K562 (cell line): ENCODE measurements around the gene CRACR2B. TPM values are rescaled to one million over a fixed set of nuclear protein-coding genes. Genes with fewer than 3 reads are reported as not detected.

Source experiments
- ATAC-seq: fragments of 200-7000 bp; cut with Tn5 transposase; 3 replicates; pipeline ENCODE4 v1.9.1; 2020; ENCODE audit warnings: moderate library complexity
- BruUV-seq: library from RNA; stranded (reverse); fragments of 400-500 nt; replicated peaks from 2 replicates; lab custom pipeline; 2021; lab: Mats Ljungman, UMichigan
- CTCF ChIA-PET: fragments of 300-600 bp; formaldehyde crosslinking; extraction: SDS; loops from one replicate; lab custom pipeline; 2021; ENCODE audit warnings: low intra/inter-chr PET ratio; lab: Yijun Ruan, JAX
- POLR2A ChIA-PET: fragments of 300-600, 350-650 bp; sonication (Branson Sonifier 250); formaldehyde crosslinking; extraction: SDS; loops from one replicate; lab custom pipeline; 2021; ENCODE audit warnings: antibody characterized with exemption, inconsistent platforms; lab: Yijun Ruan, JAX
- DNase-seq, 4 experiments: peaks; one replicate each; pipeline versions ENCODE4 v3.0.0 to v3.0.0-alpha.2; 2011 to 2018; ENCODE audit warnings: low spot score in 3 of 4, mixed read lengths in 3 of 4; ENCODE audit errors: extremely low read depth in 1 of 4
- FAIRE-seq: peaks from 2 replicates; lab custom pipeline; 2011; peaks lifted over from hg19 to GRCh38; lab: Jason Lieb, UNC
- H2AFZ ChIP-seq: 2 replicates; pipeline ENCODE4 v1.6.0; 2011; ENCODE audit warnings: low read depth, low read length, control low read depth, inconsistent platforms
- H3K27ac ChIP-seq: fragments of 200-600 bp; 3 replicates; pipeline ENCODE4 v1.8.0; 2011; ENCODE audit warnings: low read depth, mild to moderate bottlenecking, control low read depth, inconsistent platforms, low read length, moderate library complexity, mixed read lengths; ENCODE audit errors: extremely low read depth
- H3K27me3 ChIP-seq, 2 experiments: fragments of 300-600 bp in 1 of 2; 2 replicates in 1 of 2; 3 replicates in 1 of 2; pipeline versions ENCODE4 v1.6.0 to v1.8.0; 2011; ENCODE audit warnings: inconsistent platforms in 2 of 2, low read length in 2 of 2, mild to moderate bottlenecking in 1 of 2, mixed read lengths in 1 of 2, moderate library complexity in 1 of 2; ENCODE audit not compliant: control insufficient read depth in 2 of 2, insufficient read depth in 2 of 2
- H3K36me3 ChIP-seq: fragments of 300-600 bp; 3 replicates; pipeline ENCODE4 v1.8.0; 2011; ENCODE audit warnings: mild to moderate bottlenecking, low read length, inconsistent platforms; ENCODE audit not compliant: control insufficient read depth, insufficient read depth
- H3K4me1 ChIP-seq, 2 experiments: fragments of 200-600 bp in 1 of 2; replicated peaks in 1 of 2; 2 replicates in 1 of 2; 3 replicates in 1 of 2; pipeline versions ENCODE4 v1.5.1 to v1.8.0; 2011; ENCODE audit warnings: inconsistent platforms in 2 of 2, low read length in 2 of 2, mild to moderate bottlenecking in 1 of 2, mixed read lengths in 1 of 2, moderate library complexity in 1 of 2; ENCODE audit not compliant: control insufficient read depth in 2 of 2, insufficient read depth in 2 of 2
- H3K4me2 ChIP-seq: 2 replicates; pipeline ENCODE4 v1.6.1; 2011; ENCODE audit warnings: low read length, control low read depth, inconsistent platforms, mixed read lengths; ENCODE audit not compliant: insufficient read depth
- H3K4me3 ChIP-seq: fragments of 200-600 bp; sonication (generic), shearing (Covaris generic); 2 replicates; pipeline ENCODE4 v1.5.1; 2016; ENCODE audit warnings: control low read depth, inconsistent platforms
- H3K79me2 ChIP-seq: fragments of 200-600 bp; 3 replicates; pipeline ENCODE4 v1.8.0; 2011; ENCODE audit warnings: low read length, inconsistent platforms; ENCODE audit not compliant: control insufficient read depth, insufficient read depth
- H3K9ac ChIP-seq, 2 experiments: 2 replicates each; pipeline versions ENCODE4 v1.6.0 to v1.6.1; 2011; ENCODE audit warnings: low read depth in 2 of 2, low read length in 2 of 2, control low read depth in 1 of 2, inconsistent platforms in 1 of 2, mild to moderate bottlenecking in 1 of 2, mixed read lengths in 1 of 2; ENCODE audit not compliant: insufficient read depth in 1 of 2
- H3K9me1 ChIP-seq: one replicate; pipeline ENCODE4 v1.6.0; 2011; ENCODE audit warnings: inconsistent platforms, mild to moderate bottlenecking, low read length, moderate library complexity; ENCODE audit not compliant: control insufficient read depth, insufficient read depth
- H3K9me3 ChIP-seq: replicated peaks from 2 replicates; pipeline ENCODE4 v1.5.1; 2011; ENCODE audit warnings: low read depth, low read length, inconsistent platforms; ENCODE audit not compliant: control insufficient read depth, insufficient read depth
- H4K20me1 ChIP-seq: replicated peaks from 2 replicates; pipeline ENCODE4 v1.6.1; 2011; ENCODE audit warnings: low read length, inconsistent platforms, mixed read lengths; ENCODE audit not compliant: control insufficient read depth, insufficient read depth
- ARID1B ChIP-seq: fragments of 450-650 bp; IDR thresholded peaks from 2 replicates; pipeline ENCODE4 v1.6.1; 2016; ENCODE audit warnings: antibody characterized with exemption, mild to moderate bottlenecking, inconsistent platforms
- CBX1 ChIP-seq: sonication (generic); IDR thresholded peaks from 2 replicates; pipeline ENCODE4 v1.6.1; 2016; ENCODE audit warnings: antibody characterized with exemption, low read depth, mild to moderate bottlenecking
- CGGBP1 ChIP-seq: fragments of 250-450 bp; sonication (Bioruptor Pico); IDR thresholded peaks from 2 replicates; pipeline ENCODE4 v1.9.0; 2021; ENCODE audit warnings: mild to moderate bottlenecking
- COPS2 ChIP-seq: fragments of 450-650 bp; conservative IDR thresholded peaks from 2 replicates; pipeline ENCODE4 v1.6.1; 2016; ENCODE audit warnings: mild to moderate bottlenecking, moderate library complexity
- FOXA3 ChIP-seq, 2 experiments: fragments of 450-650 bp in 1 of 2; sonication (generic) in 1 of 2; formaldehyde crosslinking; IDR thresholded peaks in 1 of 2; conservative IDR thresholded peaks in 1 of 2; 2 replicates each; pipeline versions ENCODE4 v1.4.0 to v1.8.0; 2020 to 2022; ENCODE audit warnings: mild to moderate bottlenecking in 2 of 2, missing genetic modification reagents in 1 of 2
- HMG20B ChIP-seq: fragments of 250-450 bp; sonication (Bioruptor Pico); IDR thresholded peaks from 2 replicates; pipeline ENCODE4 v1.5.0; 2021; ENCODE audit warnings: mild to moderate bottlenecking
- IRF2 ChIP-seq: sonication (generic); formaldehyde crosslinking; IDR thresholded peaks from 2 replicates; pipeline ENCODE4 v1.8.1; 2022; ENCODE audit warnings: mild to moderate bottlenecking, missing genetic modification reagents
- KDM2B ChIP-seq: fragments of 250-450 bp; sonication (Bioruptor Pico); IDR thresholded peaks from 2 replicates; pipeline ENCODE4 v1.8.0; 2021; ENCODE audit warnings: mild to moderate bottlenecking, moderate library complexity
- NKRF ChIP-seq: fragments of 450-650 bp; IDR thresholded peaks from 2 replicates; pipeline ENCODE4 v1.6.1; 2016; ENCODE audit warnings: borderline replicate concordance
- POLR3G ChIP-seq: IDR thresholded peaks from 2 replicates; pipeline ENCODE4 v1.6.1; 2011; ENCODE audit not compliant: insufficient read length, insufficient replicate concordance; ENCODE audit errors: extremely low read depth
- TCF3 ChIP-seq: sonication (generic); formaldehyde crosslinking; IDR thresholded peaks from 2 replicates; pipeline ENCODE4 v1.4.0; 2020; ENCODE audit warnings: mild to moderate bottlenecking, missing genetic modification reagents
- TOE1 ChIP-seq, 2 experiments: fragments of 450-650 bp in 1 of 2; sonication (generic) in 1 of 2; formaldehyde crosslinking in 1 of 2; IDR thresholded peaks; 2 replicates each; pipeline versions ENCODE4 v1.7.1 to v1.8.0; 2016 to 2022; ENCODE audit warnings: borderline replicate concordance in 2 of 2, mild to moderate bottlenecking in 2 of 2, antibody characterized with exemption in 1 of 2, inconsistent platforms in 1 of 2, low read depth in 1 of 2, missing genetic modification reagents in 1 of 2, moderate library complexity in 1 of 2
- TRIM24 ChIP-seq, 2 experiments: fragments of 450-650 bp; IDR thresholded peaks; 2 replicates each; pipeline ENCODE4 v1.6.1; 2016
- ZFP36 ChIP-seq: fragments of 150-350 bp; IDR thresholded peaks from 2 replicates; pipeline ENCODE4 v1.6.1; 2018; ENCODE audit warnings: low read length, low read depth; ENCODE audit not compliant: partially characterized antibody
- ZFPM2 ChIP-seq: fragments of 250-450 bp; sonication (Bioruptor Pico); IDR thresholded peaks from 2 replicates; pipeline ENCODE4 v1.5.1; 2022; ENCODE audit warnings: mild to moderate bottlenecking
- WGBS: fragments of 100-300 bp; shearing (Covaris generic); methylation state at CpG from one replicate; pipeline ENCODE4 v1.1.6; 2016; ENCODE audit warnings: low coverage, mixed read lengths; ENCODE audit not compliant: insufficient coverage; ENCODE audit errors: missing lambda C conversion rate; 5-methylcytosine and 5-hydroxymethylcytosine counted together
- in situ Hi-C: fragments of 300-500 bp; cut with MboI; formaldehyde crosslinking; loops from 4 replicates; pipeline ENCODE4 v1.15.0; 2018; ENCODE audit warnings: inconsistent platforms, mixed read lengths
- intact Hi-C: fragments of 100-400 bp; cut with micrococcal nuclease; formaldehyde crosslinking; loops from 2 replicates; pipeline ENCODE4 v1.14.2; 2022
- polyA plus RNA-seq, 8 experiments: library from polyadenylated mRNA; depleted of rRNA in 4 of 8; stranded (reverse) in 5 of 8; unstranded in 3 of 8; fragments of >200 nt; fragmentation: Nextera tagmentation in 2 of 8; fragmentation: Illumina TruSeq in 1 of 8; extraction: Ambion mirVana in 2 of 8; extraction: Trizol in 1 of 8; gene quantifications; 2 replicates each; pipeline versions ENCODE4 v1.2.1 to v1.2.3, GENCODE V29; 2011 to 2014; ENCODE audit warnings: inconsistent platforms in 1 of 8, missing spikeins in 1 of 8
- total RNA-seq, 7 experiments: library from RNA; depleted of rRNA in 6 of 7; stranded (reverse); fragments of >200 nt in 6 of 7; fragmentation: Illumina TruSeq in 2 of 7; extraction: Trizol in 2 of 7; gene quantifications; 2 replicates each; pipeline versions ENCODE4 v1.2.1 to v1.2.3, GENCODE V29; 2011 to 2021; ENCODE audit warnings: low replicate concordance in 1 of 7

Gene CRACR2B
- total and polyA plus RNA-seq, 9 of the 15 experiments (the other 6 are each of a cell fraction or from before 2014, with no cell fraction given): 0.10 to 51.0 (median 6.0) TPM

GRCh38 chr11:808427-809286, 19.1 kb upstream of the CRACR2B start (continued):
- TF ChIP-seq FOXA3 (CRISPR knock-in tag; conservative IDR thresholded peaks at IDR 0.05 in 1 of 2, IDR thresholded peaks at IDR 0.05 in 1 of 2): peak in 1 of 2 experiments; percentile 59; a peak in 1 of 4 replicates
- 0 out of 2 replicates have a peak, but pooled peaks have one; percentile 9 for TF ChIP-seq ZFPM2 (CRISPR knock-in tag)
- peak; percentile 13; the same call in 1 of the 2 replicates for TF ChIP-seq CBX1
- no peak for TF ChIP-seq HMG20B (CRISPR knock-in tag)
- TF ChIP-seq TOE1 (IDR thresholded peaks at IDR 0.05; ENCODE audit: borderline replicate concordance): no peak
- no peak for TF ChIP-seq TOE1 (CRISPR knock-in tag; IDR thresholded peaks at IDR 0.05; ENCODE audit: borderline replicate concordance, low read depth)

GRCh38 chr11:809287-810039, 18.3 kb upstream of the CRACR2B start, which contains the start of gene RPLP2:
Gene RPLP2 (plus strand): TSS chr11:809967. CDS start chr11:810235, 268 bp downstream.
- POLR2A ChIA-PET: interaction anchor here (0.6 to 4.3 kb wide), 17 partner anchors 9 to 1975 kb away, joined by 3 to 26 read pairs (median 5); partner anchors contain the start of genes PNPLA2, POLR2L and TSPAN4
- CTCF ChIA-PET: no interaction called here
- H3K9ac ChIP-seq: peak within 1 kb of the TSS; percentile 94 to 98
- peaks cover 41% of the 10 kb centered on the region for H3K36me3 ChIP-seq
- ATAC-seq (peak; percentile 83), FAIRE-seq (peak; percentile 89), DNase-seq (peak; percentile 84 to 99 (median 90))
- peaks cover 75% of the 10 kb centered on the region for H3K79me2 ChIP-seq
- H3K4me2 ChIP-seq: peak within 1 kb of the TSS; percentile 100
- peaks cover 22 to 63% of the 10 kb centered on the region in 2 experiments; a peak in 4 of 5 replicates for H3K4me1 ChIP-seq
- peaks cover 24% of the 10 kb centered on the region for H4K20me1 ChIP-seq
- BruUV-seq: no TSS peak
- no peaks in the 10 kb centered on the region for H3K9me3 ChIP-seq
- H2AFZ ChIP-seq: peak within 1 kb of the TSS; percentile 98
- no peaks in the 10 kb centered on the region for H3K27me3 ChIP-seq
- WGBS: under 1% methylated on average over 49 of the region's 81 CpGs
- peak within 1 kb of the TSS; percentile 98 for H3K27ac ChIP-seq
- intact Hi-C loops: loop anchor here (2.0 kb wide), 1 partner anchor 33 kb away; the partner anchor contains the start of genes POLR2L and TSPAN4
- peak within 1 kb of the TSS; percentile 99 for H3K4me3 ChIP-seq
- H3K9me1 ChIP-seq: no peaks in the 10 kb centered on the region
- in situ Hi-C loops: no loop called here
- TF ChIP-seq KDM2B (CRISPR knock-in tag) (no peak), TCF3 (CRISPR knock-in tag) (peak; percentile 33; the same call in 1 of the 2 replicates), ZFP36 (no peak), COPS2 (no peak), POLR3G (no peak), TRIM24 (IDR thresholded peaks at IDR 0.05) (peak in 1 of 2 experiments; percentile 58; a peak in 1 of 4 replicates), NKRF (peak; percentile 96), IRF2 (no peak), ARID1B (peak; percentile 41), CGGBP1 (CRISPR knock-in tag) (no peak)
